GM19351 (cell line): ENCODE measurements around the gene SMIM20.

Experiments used
- ATAC-seq: cut with Tn5 transposase; IDR thresholded peaks from one replicate; pipeline ENCODE4 v1.9.1; 2021; ENCODE audit warnings: mild to moderate bottlenecking, moderate library complexity; ENCODE audit not compliant: unreplicated experiment

SMIM20 gene

DNA sequence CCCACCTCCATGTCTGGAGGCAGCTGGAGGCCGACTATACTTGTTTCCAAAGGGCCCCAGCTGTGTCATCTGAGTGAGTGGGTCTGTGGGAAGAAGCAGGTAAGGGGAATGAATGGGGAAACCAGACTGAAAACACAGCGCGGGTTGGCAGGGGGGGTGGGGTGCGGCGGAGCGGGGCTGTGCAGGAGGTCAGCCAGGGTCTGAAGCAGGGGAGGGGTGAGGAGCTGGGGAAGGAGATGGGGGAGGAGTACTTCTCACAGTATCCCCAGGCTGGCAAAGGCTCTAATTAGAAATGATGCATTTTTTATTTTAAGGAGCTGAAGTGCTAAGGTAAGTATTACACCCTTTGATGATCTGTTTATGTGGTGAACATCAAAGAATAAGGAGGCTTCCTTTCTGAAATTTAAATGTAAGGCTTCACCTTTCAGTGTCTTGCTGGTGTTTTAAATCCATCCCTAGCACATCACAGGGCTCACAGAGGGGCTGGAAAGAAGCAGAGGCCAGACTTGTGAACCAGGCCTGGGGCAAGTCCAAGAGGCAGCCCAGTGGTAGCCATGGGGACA is 37.5 kb downstream of the SMIM20 start:
- no peak for ATAC-seq

DNA sequence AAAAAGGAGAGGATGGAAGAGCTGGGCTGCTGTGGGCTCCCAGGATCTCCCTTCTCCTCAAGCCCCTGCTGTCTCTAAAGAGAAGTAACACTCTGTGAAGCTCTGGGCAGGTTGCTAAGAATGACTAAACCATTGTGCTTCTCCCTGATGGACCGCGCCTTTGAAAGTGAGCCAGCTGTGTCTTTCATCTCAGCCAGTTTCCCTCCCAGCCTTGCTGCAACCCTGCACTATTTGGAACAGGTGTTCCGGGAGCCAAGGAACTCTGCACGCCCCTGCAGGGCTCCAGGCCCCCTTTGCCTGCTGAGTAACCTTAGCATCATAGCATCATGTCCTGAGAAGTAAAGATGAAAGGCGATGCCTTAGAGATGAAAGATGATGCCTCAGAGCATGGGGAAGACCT is 39.7 kb downstream of the SMIM20 start:
- no peak for ATAC-seq

DNA sequence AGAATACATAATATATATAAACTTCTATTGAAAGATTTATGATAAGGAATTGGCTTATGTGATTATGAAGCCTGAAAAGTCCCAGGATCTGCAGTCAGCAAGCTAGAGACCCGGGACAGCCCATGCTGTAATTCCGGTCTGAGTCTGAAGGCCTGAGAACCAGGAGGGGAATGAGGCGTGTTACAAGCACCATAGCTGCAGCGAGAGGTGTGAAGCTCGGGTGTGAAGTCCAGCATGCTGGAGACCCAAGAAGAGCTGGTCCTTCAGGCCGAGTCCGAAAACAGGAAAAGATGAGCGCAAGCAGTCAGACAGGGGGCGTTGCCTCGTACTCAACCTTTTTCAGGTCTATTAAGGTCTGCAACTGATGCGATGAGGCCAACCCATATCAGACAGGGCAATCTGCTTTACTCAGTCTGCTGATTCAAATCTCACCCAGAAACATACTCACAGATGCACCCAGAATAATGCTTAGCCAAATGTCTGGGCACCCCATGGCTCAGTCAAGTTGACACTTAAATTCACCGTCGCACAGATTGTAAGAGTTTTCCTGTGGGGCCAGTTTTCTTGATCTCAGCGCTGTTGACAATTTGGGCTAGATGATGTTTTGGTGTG is 40.4 kb downstream of the SMIM20 start:
- no peak for ATAC-seq

DNA sequence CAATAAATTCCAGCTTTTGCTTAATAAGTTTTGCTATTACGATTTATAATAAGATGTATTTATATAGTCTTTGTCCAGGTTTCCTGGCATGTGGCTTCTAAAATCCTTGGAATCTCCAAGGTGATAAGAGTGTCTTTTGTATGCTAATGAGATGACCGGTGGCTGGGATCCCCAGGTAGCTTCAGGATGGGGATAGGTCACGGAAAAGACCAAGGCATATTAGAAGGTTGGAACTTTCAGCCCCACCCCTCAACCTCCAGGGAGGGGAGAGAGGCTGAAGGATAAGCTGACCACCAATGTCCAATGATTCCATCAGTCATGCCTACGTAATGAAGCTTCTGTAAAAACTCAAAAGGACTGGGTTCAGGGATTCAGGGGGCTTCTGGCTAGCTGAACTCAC is 41.7 kb downstream of the SMIM20 start:
- ATAC-seq, result no peak

DNA sequence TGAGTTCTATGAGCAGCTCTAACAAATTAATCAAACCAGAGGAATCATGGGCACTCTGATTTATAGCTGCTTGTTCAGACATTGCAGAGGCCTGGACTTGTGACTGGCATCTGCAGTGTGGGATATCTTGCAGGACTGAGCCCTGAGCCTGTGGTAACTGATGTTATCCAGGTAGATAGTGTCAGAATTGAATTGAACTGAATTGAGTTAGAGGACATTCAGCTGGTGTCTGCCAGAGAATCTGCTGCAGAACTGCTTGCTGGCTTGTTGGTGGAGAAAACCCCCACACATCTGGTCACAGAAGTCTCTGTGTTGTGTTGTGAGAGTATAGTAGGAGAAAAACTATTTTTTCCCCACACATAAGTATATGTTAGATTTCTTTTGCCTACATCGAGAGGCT is 42.2 kb downstream of the SMIM20 start:
- ATAC-seq, result no peak

DNA sequence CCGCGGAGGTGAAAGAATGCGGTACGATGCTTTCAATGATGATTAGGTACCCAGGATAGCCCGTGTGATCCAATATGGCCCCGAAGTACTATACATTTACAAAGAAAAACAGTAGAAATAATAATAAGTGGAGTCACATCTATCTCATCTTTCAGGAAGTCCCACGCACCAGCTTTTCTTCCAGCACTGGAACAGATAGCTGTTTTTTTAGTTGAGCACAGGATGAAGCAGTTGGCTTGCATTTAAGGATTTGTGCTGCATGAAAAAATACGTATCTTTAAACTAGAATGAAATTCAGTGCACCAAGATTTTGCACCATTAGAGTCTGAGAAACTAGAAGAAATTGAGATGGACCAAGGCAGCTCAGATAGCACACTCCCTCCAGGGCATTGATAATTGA is 44.1 kb downstream of the SMIM20 start:
- no peak for ATAC-seq

DNA sequence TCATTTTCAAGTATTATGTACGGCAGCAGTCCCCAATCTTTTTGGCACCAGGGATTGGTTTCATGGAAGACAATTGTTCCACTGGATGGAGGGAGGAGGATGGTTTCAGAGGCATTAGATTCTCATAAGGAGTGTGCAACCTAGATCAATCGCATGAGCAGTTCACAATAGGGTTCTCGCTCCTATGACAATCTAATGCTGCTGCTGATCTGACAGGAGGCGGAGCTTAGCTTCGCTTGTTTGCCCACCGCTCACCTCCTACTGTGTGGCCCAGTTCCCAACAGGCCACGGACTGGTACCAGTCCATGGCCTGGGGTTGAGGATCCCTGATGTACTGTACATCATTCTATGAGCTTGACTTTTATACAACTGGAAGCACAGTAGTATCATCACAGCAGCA is 48.4 kb downstream of the SMIM20 start:
- ATAC-seq, result no peak

DNA sequence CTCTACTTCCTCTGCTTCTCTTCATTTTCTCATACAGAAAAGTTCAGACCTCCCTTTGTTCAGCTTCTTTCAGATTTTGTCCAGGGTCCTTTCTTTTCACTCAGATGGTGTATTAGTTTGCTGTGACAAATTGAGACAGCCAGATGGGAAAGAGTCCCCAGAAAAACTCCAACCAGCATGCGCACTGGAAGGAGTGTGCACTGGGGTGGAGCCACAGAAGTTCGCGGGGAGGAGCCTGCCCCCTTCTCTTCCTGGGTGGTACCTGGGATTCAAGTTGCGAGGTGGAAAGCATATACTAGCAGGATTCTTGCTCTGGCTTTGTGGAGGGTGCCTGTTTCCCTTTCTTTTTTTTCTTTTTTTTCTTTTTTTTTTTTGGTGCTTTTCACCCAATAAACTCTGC is 51.6 kb downstream of the SMIM20 start:
- no peak for ATAC-seq

DNA sequence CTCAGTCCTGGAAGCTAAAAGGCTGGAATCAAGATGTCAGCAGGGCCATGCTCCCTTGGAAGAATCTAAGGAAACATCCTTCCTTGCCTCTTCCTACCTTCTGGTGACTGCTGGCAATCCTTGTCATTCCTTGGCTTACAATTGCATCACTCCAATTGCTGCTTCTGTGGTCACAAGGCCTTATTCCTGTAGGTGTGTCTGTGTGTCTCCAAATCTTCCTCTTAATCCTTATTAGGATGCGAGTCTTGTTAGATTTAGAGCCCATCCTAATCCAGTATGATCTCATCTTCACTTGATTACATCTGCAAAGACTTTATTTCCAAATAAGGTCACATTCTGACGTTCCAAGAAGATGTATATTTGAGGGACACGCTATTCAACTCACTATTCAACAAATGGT is 52.2 kb downstream of the SMIM20 start:
- ATAC-seq, result no peak

DNA sequence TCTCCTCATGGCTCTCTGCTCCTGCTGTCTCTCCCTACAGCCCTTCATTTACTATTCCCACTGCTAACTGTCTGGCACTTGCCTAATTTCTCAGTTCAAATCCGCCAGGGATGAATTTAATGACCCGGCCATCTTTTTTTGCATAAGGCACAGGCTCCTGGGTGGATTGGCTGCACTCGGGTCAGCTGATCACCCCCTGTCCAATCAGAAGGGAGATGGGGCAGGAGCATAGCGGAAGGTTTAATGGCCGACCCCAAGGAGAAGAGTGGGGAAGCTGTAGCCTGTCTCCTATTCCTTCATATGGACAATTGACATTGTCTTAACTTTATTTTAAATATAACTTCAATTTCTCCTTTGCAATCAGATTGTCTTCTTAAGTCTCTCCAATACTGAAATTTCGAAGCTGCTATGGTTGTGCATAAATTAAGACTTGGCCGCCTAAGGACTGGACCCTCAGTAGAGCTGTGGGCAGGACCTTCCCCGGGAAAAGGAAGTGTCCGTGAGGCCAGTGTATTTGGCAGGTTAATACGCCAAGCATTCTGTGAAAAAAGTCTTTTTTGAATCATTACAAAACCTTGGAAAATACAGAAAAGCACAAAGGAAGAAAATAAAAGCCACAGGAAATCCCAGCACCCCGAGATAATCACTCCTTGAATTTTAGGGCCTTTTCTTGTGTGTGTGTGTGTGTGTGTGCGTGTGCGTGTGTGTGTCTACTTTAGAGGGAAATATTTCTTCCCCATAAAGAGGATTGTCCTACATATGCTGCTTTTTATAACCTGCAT is 55.5 kb downstream of the SMIM20 start:
- ATAC-seq, result no peak

DNA sequence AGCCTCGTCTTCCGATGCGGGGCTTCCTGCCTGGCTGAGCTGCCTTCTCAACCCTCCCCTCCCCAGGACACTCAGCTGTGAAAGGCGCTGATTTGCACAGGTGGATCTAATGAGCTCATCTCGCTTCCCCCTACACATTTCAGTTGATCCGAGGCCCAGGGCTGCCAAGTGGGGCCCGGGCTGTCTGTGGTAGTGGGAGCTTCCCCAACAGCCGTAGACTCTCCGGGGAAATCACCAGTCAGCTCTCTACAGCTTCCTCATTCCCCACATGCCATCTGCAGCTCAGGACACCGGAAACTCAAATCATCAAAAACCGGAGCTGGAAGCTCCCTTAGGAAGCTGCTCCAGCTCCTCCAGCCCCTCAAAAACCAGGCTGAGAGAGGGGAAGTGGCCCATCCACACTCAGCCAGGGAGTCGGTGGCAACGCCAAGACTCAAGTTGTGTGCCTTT is 56.2 kb downstream of the SMIM20 start:
- no peak for ATAC-seq

DNA sequence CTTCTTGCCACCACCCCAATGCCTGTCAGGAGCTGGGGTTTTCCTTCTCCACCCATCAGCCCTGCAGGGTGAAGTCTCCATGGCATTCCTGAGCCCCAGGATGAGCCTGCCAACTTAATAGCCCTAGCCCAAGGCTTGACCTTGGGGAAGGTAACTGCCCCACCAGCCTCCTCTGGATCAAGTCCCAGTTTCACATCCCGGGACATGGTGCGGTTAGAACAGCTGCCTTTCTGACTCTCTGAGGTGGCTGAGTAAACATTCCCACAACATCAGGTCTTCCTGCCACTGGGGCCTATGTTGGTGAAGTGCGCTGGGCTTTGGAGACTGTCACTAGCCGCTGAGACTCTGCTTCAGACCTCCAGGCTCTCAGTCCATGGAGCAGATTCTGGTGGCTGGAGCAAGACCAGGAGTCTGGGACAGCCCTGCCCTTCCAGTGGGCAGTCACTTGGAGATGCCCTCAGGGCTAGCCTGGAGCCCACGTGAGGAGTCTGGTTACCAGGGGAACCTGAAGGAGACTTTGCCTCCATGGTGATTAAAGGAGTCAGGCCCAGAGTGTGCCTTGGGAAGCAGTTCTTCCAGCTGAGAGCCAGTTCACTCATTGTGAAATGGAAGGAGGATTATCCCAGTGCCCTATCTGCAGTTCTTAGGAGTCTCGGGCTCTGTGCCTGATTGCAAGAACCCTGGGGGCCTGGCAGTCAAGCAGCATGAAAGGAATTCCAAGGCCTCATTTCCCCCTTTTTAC is 56.8 kb downstream of the SMIM20 start:
- no peak for ATAC-seq

DNA sequence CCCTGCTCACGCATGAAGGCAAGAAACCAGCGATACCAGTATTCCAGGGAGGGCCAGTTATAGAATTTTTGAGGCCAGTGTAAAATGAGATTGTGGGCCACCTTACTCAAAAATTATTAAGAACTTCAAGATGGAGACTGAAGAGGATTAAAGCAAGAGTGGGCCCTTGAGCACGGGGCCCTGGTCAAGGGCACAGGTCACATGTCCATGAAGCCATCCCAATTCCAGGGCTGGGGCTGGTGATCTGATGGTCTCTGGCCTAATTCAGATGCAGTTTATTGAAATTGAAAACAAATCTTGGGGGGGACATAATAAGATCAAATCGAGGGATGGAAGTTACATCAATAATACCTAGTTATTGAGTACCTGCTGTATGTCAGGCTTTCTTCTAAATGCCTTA is 58.3 kb downstream of the SMIM20 start:
- ATAC-seq, result no peak

DNA sequence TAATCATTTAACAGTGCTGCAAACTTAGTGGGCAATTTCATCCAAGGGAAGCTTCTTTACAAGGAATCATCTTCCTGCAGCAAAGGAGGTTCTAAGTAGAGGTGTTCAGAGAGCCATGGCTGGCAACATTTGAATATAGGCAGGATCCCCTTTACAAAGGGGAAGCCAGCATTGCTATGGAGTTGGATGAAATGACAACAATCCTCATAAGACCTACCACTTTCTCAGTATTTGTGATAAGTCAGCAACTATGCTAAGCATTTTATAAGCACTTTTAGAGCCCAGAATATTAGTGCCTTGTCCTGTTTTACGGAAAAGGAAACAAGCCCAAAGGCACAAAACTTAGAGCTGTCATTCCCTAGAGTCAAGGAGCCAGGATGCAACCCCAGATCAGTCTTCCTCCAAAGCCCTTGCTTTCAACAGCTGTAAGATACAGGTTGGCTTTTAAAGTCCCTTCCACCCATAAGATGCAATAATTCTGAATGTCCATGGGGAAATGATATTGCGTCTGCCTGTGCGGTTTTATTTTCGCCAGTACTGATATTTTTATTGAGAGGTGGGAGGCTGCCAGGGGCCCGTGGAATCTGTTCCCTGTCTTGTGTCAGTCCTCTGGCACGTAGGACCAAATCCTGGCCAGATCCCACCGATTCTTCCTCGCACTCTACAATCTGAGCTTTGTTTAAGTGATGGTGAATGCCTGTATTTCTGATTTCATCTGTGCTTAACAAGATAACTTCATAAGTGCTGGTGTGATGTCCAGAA is 59.1 kb downstream of the SMIM20 start:
- no peak for ATAC-seq

DNA sequence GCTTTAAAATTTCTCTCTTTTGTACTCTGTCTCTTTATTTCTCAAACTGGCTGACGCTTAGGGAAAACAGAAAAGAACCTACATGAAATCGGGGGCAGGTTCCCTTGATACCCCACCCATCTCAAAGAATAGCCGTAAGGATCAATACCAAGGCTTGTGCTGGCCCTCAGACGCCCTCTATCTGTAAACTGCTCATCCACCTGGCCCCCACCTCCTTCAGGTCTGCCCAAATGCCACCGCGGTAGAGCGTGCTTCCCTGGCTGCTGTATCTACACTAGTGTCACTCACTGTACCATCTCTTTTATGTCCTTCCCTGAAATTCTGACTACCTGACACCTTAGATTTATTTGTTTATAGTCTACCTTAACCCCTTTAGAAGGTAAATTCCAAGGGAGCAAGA is 62.8 kb downstream of the SMIM20 start:
- no peak for ATAC-seq

DNA sequence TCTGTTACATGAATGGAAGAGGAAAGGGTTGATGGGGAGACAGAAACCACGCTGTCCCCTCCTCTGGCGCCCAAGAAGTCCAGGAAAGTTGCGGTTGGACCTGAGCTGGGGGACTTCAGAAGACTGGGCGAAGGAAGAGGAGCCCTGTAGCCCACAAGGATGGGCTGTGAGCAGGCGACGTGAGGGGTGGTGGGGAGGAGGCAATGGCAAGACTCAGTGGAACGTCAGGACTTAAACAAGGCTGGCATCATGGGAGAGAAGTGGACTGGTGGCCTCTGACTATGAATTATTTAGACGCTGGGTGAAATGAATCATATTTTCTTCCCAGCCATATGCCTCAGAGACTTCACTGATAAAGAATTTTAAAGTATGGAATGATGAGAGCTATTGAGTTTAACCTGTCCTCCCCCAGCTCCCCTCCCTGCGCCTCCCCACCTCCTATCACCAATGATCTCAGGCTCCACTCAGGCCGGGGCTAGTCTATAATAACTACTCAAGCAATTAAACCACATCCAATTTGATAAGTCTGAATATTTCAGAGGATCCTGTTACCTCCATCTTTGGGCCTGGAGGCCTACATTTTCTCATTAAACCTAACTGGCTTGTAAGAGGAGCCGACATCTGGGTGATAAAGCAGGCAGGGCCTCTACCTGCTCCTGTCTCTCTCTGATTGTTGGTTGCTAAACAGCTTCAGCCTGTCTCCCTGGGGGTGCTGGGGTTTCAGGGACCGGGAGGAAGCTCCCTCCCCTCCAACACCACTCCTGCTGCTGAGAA is 63.6 kb downstream of the SMIM20 start:
- no peak for ATAC-seq

DNA sequence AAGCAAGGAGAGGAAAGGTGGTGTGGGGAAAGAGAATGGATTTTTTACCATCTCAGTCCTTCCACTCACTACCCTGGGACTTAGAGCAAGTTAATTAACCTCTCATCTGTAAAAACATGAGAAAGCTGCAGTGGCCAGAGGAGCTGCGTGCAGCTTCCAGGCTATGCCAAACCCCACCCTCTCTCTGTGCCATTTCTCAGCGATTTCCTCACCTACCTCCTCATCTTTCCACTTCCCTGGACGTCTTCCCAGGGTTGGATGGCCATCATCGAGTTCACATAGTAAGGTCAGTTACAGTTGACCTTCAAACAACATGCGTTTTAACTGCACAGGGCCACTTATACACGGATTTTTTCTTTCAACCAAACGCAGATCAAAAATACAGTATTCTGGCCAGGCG is 64.3 kb downstream of the SMIM20 start:
- no peak for ATAC-seq
